ENCODE results near the gene RAD18.

The RAD18 gene

GRCh38 chr3:8985876-8986275, 22.6 kb upstream of the RAD18 start:
- no peak for DNase-seq (ENCODE audit: low read depth in 2 of 3, low spot score in 1 of 3)

GRCh38 chr3:8985411-8985831, 22.1 kb upstream of the RAD18 start:
- DNase-seq (ENCODE audit: low read depth in 2 of 3, low spot score in 1 of 3) = no peak

- DNase-seq (ENCODE audit: low read depth in 2 of 3, low spot score in 1 of 3) = no peak
These were observed 21.3 kb upstream of the RAD18 start for GRCh38 chr3:8984526-8984925.

GRCh38 chr3:8984081-8984480, 20.8 kb upstream of the RAD18 start:
- no peak for DNase-seq (ENCODE audit: low read depth in 2 of 3, low spot score in 1 of 3)

- no peak for DNase-seq (ENCODE audit: low read depth in 2 of 3, low spot score in 1 of 3)
These were observed 20.3 kb upstream of the RAD18 start for GRCh38 chr3:8983591-8983990.

- DNase-seq (ENCODE audit: low read depth in 2 of 3, low spot score in 1 of 3) = no peak
These were observed 19.8 kb upstream of the RAD18 start for GRCh38 chr3:8983026-8983425.

GRCh38 chr3:8982509-8982908, 19.2 kb upstream of the RAD18 start:
- DNase-seq (ENCODE audit: low read depth in 2 of 3, low spot score in 1 of 3) = no peak

- no peak for DNase-seq (ENCODE audit: low read depth in 2 of 3, low spot score in 1 of 3)
These were observed 18.4 kb upstream of the RAD18 start for GRCh38 chr3:8981700-8982099.

GRCh38 chr3:8981296-8981695, 18.0 kb upstream of the RAD18 start:
- DNase-seq (ENCODE audit: low read depth in 2 of 3, low spot score in 1 of 3) = no peak

GRCh38 chr3:8980756-8981257, 17.5 kb upstream of the RAD18 start:
- no peak for DNase-seq (ENCODE audit: low read depth in 2 of 3, low spot score in 1 of 3)

GRCh38 chr3:8979262-8979661, 16.0 kb upstream of the RAD18 start:
- DNase-seq (ENCODE audit: low read depth in 2 of 3, low spot score in 1 of 3) = no peak

GRCh38 chr3:8978551-8978950, 15.3 kb upstream of the RAD18 start:
- no peak for DNase-seq (ENCODE audit: low read depth in 2 of 3, low spot score in 1 of 3)

GRCh38 chr3:8976540-8977182, 13.4 kb upstream of the RAD18 start:
- DNase-seq (ENCODE audit: low read depth in 2 of 3, low spot score in 1 of 3) = no peak

- no peak for DNase-seq (ENCODE audit: low read depth in 2 of 3, low spot score in 1 of 3)
These were observed 12.1 kb upstream of the RAD18 start for GRCh38 chr3:8975081-8976020.

GRCh38 chr3:8974458-8974857, 11.2 kb upstream of the RAD18 start:
- DNase-seq (ENCODE audit: low read depth in 2 of 3, low spot score in 1 of 3) = no peak

GRCh38 chr3:8972639-8973038, 9.4 kb upstream of the RAD18 start:
- no peak for DNase-seq (ENCODE audit: low read depth in 2 of 3, low spot score in 1 of 3)

GRCh38 chr3:8970971-8971589, 7.8 kb upstream of the RAD18 start:
- DNase-seq (ENCODE audit: low read depth in 2 of 3, low spot score in 1 of 3) = peak; percentile 43 to 82 (median 53)

GRCh38 chr3:8969241-8969640, 6.0 kb upstream of the RAD18 start:
- DNase-seq (ENCODE audit: low read depth in 2 of 3, low spot score in 1 of 3) = no peak

- no peak for DNase-seq (ENCODE audit: low read depth in 2 of 3, low spot score in 1 of 3)
These were observed 5.2 kb upstream of the RAD18 start for GRCh38 chr3:8968375-8968882.

- no peak for DNase-seq (ENCODE audit: low read depth in 2 of 3, low spot score in 1 of 3)
These were observed 4.3 kb upstream of the RAD18 start for GRCh38 chr3:8967553-8967952.

GRCh38 chr3:8966820-8967348, 3.6 kb upstream of the RAD18 start:
- no peak for DNase-seq (ENCODE audit: low read depth in 2 of 3, low spot score in 1 of 3)
